Neutrophil (primary cell): ENCODE results near the gene ARSD.

Source experiments
- H3K27ac ChIP-seq: fragments of 200-600 bp; sonication (generic); 2 replicates; pipeline ENCODE4 v1.5.1; 2016; ENCODE audit warnings: mild to moderate bottlenecking, moderate library complexity
- H3K27me3 ChIP-seq: fragments of 200-600 bp; sonication (generic); 2 replicates; pipeline ENCODE4 v1.6.0; 2016; ENCODE audit warnings: mild to moderate bottlenecking
- H3K36me3 ChIP-seq: fragments of 200-600 bp; sonication (generic); 2 replicates; pipeline ENCODE4 v1.5.1; 2017
- H3K4me1 ChIP-seq, 2 experiments: fragments of 200-600 bp in 1 of 2; sonication (generic) in 1 of 2; 1 replicate in 1 of 2; 2 replicates in 1 of 2; pipeline versions ENCODE4 v1.5.1 to v1.6.1; 2013 to 2016; ENCODE audit warnings: low read depth in 1 of 2, low read length in 1 of 2, mild to moderate bottlenecking in 1 of 2, moderate library complexity in 1 of 2; ENCODE audit not compliant: control insufficient read depth in 1 of 2, insufficient read depth in 1 of 2
- H3K4me3 ChIP-seq, 2 experiments: fragments of 200-600 bp in 1 of 2; sonication (generic) in 1 of 2; 1 replicate in 1 of 2; 2 replicates in 1 of 2; pipeline ENCODE4 v1.5.1; 2013 to 2016; ENCODE audit warnings: low read depth in 1 of 2, low read length in 1 of 2, mild to moderate bottlenecking in 1 of 2, moderate library complexity in 1 of 2
- H3K9me3 ChIP-seq: fragments of 200-600 bp; sonication (generic); 2 replicates; pipeline ENCODE4 v1.5.1; 2016
- TF ChIP-seq, protein P1 (sequence below): fragments of 200-600 bp; sonication (generic); IDR thresholded peaks from 2 replicates; pipeline ENCODE4 v1.5.1; 2016; ENCODE audit warnings: antibody characterized with exemption

The ARSD gene

GRCh38 chrX:2888309-2888708 lies 40.8 kb downstream of the ARSD start:
- Histone ChIP-seq H3K27ac (no peak overlapping the region), H3K36me3 (no peaks in the 10 kb centered on the region), H3K27me3 (no peaks in the 10 kb centered on the region), H3K4me3 (no peak overlapping the region), H3K9me3 (no peaks in the 10 kb centered on the region), H3K4me1 (peaks cover 4 to 17% of the 10 kb centered on the region in 2 experiments)
- TF ChIP-seq, protein P1, sequence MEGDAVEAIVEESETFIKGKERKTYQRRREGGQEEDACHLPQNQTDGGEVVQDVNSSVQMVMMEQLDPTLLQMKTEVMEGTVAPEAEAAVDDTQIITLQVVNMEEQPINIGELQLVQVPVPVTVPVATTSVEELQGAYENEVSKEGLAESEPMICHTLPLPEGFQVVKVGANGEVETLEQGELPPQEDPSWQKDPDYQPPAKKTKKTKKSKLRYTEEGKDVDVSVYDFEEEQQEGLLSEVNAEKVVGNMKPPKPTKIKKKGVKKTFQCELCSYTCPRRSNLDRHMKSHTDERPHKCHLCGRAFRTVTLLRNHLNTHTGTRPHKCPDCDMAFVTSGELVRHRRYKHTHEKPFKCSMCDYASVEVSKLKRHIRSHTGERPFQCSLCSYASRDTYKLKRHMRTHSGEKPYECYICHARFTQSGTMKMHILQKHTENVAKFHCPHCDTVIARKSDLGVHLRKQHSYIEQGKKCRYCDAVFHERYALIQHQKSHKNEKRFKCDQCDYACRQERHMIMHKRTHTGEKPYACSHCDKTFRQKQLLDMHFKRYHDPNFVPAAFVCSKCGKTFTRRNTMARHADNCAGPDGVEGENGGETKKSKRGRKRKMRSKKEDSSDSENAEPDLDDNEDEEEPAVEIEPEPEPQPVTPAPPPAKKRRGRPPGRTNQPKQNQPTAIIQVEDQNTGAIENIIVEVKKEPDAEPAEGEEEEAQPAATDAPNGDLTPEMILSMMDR = no peak

GRCh38 chrX:2883770-2884169 lies 45.4 kb downstream of the ARSD start:
- H3K9me3 ChIP-seq = no peaks in the 10 kb centered on the region
- H3K27me3 ChIP-seq = no peaks in the 10 kb centered on the region
- no peaks in the 10 kb centered on the region for H3K36me3 ChIP-seq
- no peak overlapping the region for H3K27ac ChIP-seq
- peaks cover 4 to 6% of the 10 kb centered on the region in 2 experiments for H3K4me1 ChIP-seq
- TF ChIP-seq, protein P1 = no peak
- H3K4me3 ChIP-seq = no peak overlapping the region

- Histone ChIP-seq H3K27me3 (no peaks in the 10 kb centered on the region), H3K4me1 (no peaks in the 10 kb centered on the region), H3K4me3 (no peak overlapping the region), H3K27ac (no peak overlapping the region), H3K36me3 (no peaks in the 10 kb centered on the region), H3K9me3 (no peaks in the 10 kb centered on the region)
- TF ChIP-seq, protein P1 = no peak
Observed at GRCh38 chrX:2879670-2880069, 49.5 kb downstream of the ARSD start.

- no peak overlapping the region for H3K4me3 ChIP-seq
- H3K4me1 ChIP-seq = no peaks in the 10 kb centered on the region
- TF ChIP-seq, protein P1 = no peak
- no peaks in the 10 kb centered on the region for H3K27me3 ChIP-seq
- H3K27ac ChIP-seq = no peak overlapping the region
- no peaks in the 10 kb centered on the region for H3K36me3 ChIP-seq
- no peaks in the 10 kb centered on the region for H3K9me3 ChIP-seq
Observed at GRCh38 chrX:2878563-2878962, 50.6 kb downstream of the ARSD start.

DNA sequence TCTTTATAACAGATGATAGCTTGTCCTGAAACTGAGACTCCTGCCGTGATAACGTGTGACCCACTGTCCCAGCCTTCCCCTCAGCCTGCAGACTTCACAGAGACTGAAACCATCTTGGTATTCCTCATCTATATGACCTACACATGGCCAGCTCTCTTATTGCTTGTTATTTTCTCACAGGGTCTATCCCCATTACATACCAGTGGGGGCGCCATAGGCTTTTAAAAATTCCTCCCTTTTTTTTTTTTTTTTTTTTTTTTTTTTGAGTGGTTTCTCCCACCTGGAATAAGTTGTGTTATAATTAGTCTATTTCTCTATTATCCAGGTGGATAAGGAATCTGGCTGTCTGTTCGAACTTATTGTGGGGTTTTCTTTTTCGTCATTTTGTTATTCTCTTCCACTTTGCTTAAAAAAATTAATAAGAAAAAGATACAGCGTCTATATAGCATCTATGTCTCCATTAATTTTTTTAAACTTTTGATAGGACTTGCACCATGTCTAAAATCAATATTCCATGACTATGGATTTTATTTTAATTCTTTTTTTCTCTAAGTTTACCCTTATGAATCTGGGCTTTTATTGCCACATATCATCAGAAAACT lies 53.2 kb downstream of the ARSD start:
- H3K4me3 ChIP-seq = no peak overlapping the region
- no peaks in the 10 kb centered on the region for H3K36me3 ChIP-seq
- H3K9me3 ChIP-seq = no peaks in the 10 kb centered on the region
- TF ChIP-seq, protein P1 = no peak
- H3K27me3 ChIP-seq = no peaks in the 10 kb centered on the region
- no peak overlapping the region for H3K27ac ChIP-seq
- H3K4me1 ChIP-seq = no peaks in the 10 kb centered on the region

- no peaks in the 10 kb centered on the region for H3K9me3 ChIP-seq
- TF ChIP-seq, protein P1 = no peak
- H3K4me1 ChIP-seq = no peaks in the 10 kb centered on the region
- no peaks in the 10 kb centered on the region for H3K36me3 ChIP-seq
- no peak overlapping the region for H3K4me3 ChIP-seq
- H3K27me3 ChIP-seq = no peaks in the 10 kb centered on the region
- H3K27ac ChIP-seq = no peak overlapping the region
Observed at GRCh38 chrX:2875136-2875481, 54.0 kb downstream of the ARSD start.
